GOT3 (cell line): ENCODE measurements around the gene CCNY.

Experiments used
- DNase-seq: peaks from one replicate; lab custom pipeline; 2025; ENCODE audit warnings: mixed read lengths; lab: John Stamatoyannopoulos, UW

CCNY gene

GRCh38 chr10:35486297-35486990 lies 150.1 kb downstream of the CCNY start:
- no peak for DNase-seq

- DNase-seq: no peak
Measured at GRCh38 chr10:35487336-35488034, 151.2 kb downstream of the CCNY start.

- no peak for DNase-seq
Measured at GRCh38 chr10:35488228-35488627, 151.9 kb downstream of the CCNY start.

GRCh38 chr10:35492386-35493195 lies 156.3 kb downstream of the CCNY start:
- DNase-seq: no peak

GRCh38 chr10:35493196-35494118 lies 157.1 kb downstream of the CCNY start:
- no peak for DNase-seq

- DNase-seq: no peak
Measured at GRCh38 chr10:35495521-35496119, 159.3 kb downstream of the CCNY start.

- DNase-seq: no peak
Measured at GRCh38 chr10:35497909-35498308, 161.6 kb downstream of the CCNY start.

GRCh38 chr10:35498693-35499092 lies 162.4 kb downstream of the CCNY start:
- DNase-seq: no peak

- DNase-seq: no peak
Measured at GRCh38 chr10:35501923-35502322, 165.6 kb downstream of the CCNY start.

- DNase-seq: no peak
Measured at GRCh38 chr10:35502692-35503091, 166.4 kb downstream of the CCNY start.

- no peak for DNase-seq
Measured at GRCh38 chr10:35503578-35503977, 167.3 kb downstream of the CCNY start.

GRCh38 chr10:35504132-35504531 lies 167.8 kb downstream of the CCNY start:
- no peak for DNase-seq

- DNase-seq: no peak
Measured at GRCh38 chr10:35505241-35505873, 169.0 kb downstream of the CCNY start.

GRCh38 chr10:35506741-35507140 lies 170.4 kb downstream of the CCNY start:
- DNase-seq: no peak

- DNase-seq: no peak
Measured at GRCh38 chr10:35507519-35508109, 171.3 kb downstream of the CCNY start.

GRCh38 chr10:35508647-35509046 lies 172.3 kb downstream of the CCNY start:
- no peak for DNase-seq

- DNase-seq: no peak
Measured at GRCh38 chr10:35510891-35511290, 174.6 kb downstream of the CCNY start.

- DNase-seq: no peak
Measured at GRCh38 chr10:35511647-35512046, 175.3 kb downstream of the CCNY start.

GRCh38 chr10:35516102-35516670 lies 179.9 kb downstream of the CCNY start:
- no peak for DNase-seq
